ENCODE data around the gene KIAA1671.

KIAA1671 gene

GRCh38 chr22:25143156-25144076 is 190.9 kb downstream of the KIAA1671 start:
- in situ Hi-C loops (cut with MboI; ENCODE audit: low pct_unique_long_range_greater_than_20kb, low sequenced_read_pairs): no loop called here
- no peak for DNase-seq

DNA sequence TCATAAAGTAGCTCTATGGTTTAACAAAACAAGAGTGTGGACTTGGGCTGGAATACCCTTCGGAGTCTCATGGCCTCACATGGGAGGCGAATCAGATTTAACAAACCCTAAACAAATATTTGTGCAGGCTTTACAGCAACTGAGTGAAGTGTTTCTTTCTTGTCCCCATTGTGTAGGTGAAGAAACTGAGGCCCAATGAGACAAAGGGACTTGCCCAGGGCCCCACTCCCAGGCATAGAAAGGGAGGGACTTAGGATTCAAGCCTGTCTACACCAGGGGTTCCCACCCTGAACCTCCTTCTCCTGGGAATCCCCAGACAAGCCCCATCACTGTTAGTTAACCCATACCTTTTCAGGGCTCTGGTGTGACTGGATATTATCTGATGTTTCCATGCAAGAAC is 192.0 kb downstream of the KIAA1671 start:
- DNase-seq: no peak
- in situ Hi-C loops (cut with MboI; ENCODE audit: low pct_unique_long_range_greater_than_20kb, low sequenced_read_pairs): no loop called here

GRCh38 chr22:25146307-25146706 is 193.8 kb downstream of the KIAA1671 start:
- in situ Hi-C loops (cut with MboI; ENCODE audit: low pct_unique_long_range_greater_than_20kb, low sequenced_read_pairs): no loop called here
- no peak for DNase-seq

GRCh38 chr22:25146906-25147641 is 194.6 kb downstream of the KIAA1671 start:
- in situ Hi-C loops (cut with MboI; ENCODE audit: low pct_unique_long_range_greater_than_20kb, low sequenced_read_pairs): no loop called here
- DNase-seq: no peak

- in situ Hi-C loops (cut with MboI; ENCODE audit: low pct_unique_long_range_greater_than_20kb, low sequenced_read_pairs): no loop called here
- DNase-seq: no peak
Measured at GRCh38 chr22:25147642-25147928, 195.1 kb downstream of the KIAA1671 start.

DNA sequence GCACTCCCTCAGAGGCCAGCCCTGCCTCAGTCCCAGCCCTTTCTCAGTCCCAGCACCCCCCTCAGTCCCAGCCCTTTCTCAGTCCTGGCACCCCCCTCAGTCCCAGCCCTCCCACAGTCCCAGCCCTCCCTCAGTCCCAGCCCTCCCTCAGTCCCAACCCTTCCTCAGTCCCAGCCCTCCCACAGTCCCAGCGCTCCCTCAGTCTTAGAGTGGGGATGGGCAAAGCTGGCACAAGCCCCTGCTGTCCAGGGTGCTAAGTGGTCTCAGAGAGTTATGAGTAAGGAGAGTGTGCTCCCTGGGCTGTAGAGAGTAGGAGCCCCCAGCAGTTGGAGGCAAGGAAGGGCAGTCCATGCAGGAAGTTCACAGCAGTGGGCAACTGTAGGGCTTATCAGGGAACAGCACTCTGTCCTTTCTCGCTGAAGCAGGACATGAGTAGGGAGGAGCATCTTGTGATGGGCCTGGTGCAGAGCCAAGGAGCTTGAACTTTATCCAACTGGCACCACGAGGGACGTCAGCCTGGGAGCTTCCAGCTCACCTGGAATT is 195.7 kb downstream of the KIAA1671 start:
- in situ Hi-C loops (cut with MboI; ENCODE audit: low pct_unique_long_range_greater_than_20kb, low sequenced_read_pairs): no loop called here

DNA sequence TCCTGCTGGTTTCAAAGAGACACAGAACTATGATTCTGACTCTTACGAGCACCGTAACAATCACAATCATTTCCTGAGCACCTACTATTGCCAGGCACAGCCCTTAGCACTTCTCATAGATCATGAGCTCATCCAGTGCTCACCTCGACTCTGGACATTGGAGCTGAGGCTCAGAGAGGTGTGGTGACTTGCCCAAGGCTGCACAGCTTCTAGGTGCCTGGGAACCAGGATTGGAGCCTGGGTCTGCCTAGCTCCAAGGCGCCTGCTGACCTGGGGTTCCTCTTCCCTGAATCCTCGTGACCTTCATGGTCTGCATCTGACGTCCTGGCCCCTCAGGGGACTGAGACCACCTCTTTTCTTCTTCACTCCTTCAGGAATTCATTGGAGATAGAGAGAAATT is 196.5 kb downstream of the KIAA1671 start:
- in situ Hi-C loops (cut with MboI; ENCODE audit: low pct_unique_long_range_greater_than_20kb, low sequenced_read_pairs): no loop called here

More for the DNA sequence above, 195.7 kb downstream of the KIAA1671 start:
- no peak for DNase-seq

GRCh38 chr22:25153961-25154666 is 201.6 kb downstream of the KIAA1671 start:
- in situ Hi-C loops (cut with MboI; ENCODE audit: low pct_unique_long_range_greater_than_20kb, low sequenced_read_pairs): no loop called here
- DNase-seq: no peak

More for the DNA sequence above, 196.5 kb downstream of the KIAA1671 start:
- DNase-seq: no peak

DNA sequence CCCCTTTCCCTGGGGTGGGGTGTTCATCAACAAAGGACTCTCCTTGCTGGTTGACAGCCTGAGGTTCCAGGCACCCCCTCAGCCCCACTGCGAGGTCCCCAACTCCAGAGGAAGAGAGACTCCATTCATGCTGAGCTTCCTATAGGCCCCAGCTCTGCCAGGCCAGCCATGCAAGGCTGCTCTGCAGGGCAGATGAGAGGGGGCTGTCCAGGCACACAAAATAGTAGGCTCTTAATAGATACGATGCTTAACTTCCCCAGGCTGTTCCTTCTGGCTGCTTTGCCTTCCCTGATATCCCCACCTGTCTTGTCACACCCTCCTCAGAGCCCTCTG is 202.1 kb downstream of the KIAA1671 start:
- DNase-seq: no peak
- in situ Hi-C loops (cut with MboI; ENCODE audit: low pct_unique_long_range_greater_than_20kb, low sequenced_read_pairs): no loop called here

DNA sequence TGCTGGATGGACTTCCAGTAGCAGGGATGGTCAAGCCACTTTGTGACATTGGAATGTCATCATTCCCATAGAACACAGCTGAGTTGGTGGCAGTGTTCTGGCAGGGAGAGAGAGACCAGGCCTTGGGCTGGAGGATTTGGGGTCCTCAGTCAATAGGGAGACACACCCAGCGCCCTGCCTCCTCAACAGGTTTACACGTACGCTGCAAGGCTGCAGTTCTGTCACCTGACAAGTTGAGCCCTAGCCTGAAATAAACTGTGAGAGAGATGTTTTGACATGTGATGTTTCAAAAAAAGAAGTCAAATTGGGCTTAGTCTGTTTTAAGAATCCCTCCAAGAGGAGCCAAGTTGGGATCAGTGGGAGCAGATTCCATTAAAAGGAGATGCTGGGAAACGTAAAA is 204.2 kb downstream of the KIAA1671 start:
- in situ Hi-C loops (cut with MboI; ENCODE audit: low pct_unique_long_range_greater_than_20kb, low sequenced_read_pairs): no loop called here
- DNase-seq: no peak

DNA sequence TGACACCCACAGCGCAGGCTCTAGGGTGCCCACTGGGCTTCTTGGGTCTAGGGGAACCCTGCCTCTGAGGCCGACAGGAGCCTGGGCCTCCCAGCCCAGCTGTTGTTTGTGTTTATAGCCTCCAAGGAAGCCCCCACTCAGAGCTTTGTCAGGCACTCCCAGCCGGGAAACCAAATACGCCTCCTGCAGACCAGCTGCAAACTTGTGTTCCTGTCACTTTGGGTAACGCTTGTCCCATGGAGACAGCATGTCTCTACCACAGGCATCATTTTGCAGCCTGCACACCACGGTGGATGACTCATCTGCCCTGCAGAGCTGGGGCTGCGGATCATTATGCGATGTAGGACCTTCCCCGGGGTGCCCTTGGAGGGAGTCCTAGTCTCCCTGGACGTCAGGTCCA is 206.5 kb downstream of the KIAA1671 start:
- in situ Hi-C loops (cut with MboI; ENCODE audit: low pct_unique_long_range_greater_than_20kb, low sequenced_read_pairs): no loop called here

GRCh38 chr22:25160120-25160996 is 207.8 kb downstream of the KIAA1671 start:
- DNase-seq: no peak
- in situ Hi-C loops (cut with MboI; ENCODE audit: low pct_unique_long_range_greater_than_20kb, low sequenced_read_pairs): no loop called here

More for the DNA sequence above, 206.5 kb downstream of the KIAA1671 start:
- no peak for DNase-seq

- in situ Hi-C loops (cut with MboI; ENCODE audit: low pct_unique_long_range_greater_than_20kb, low sequenced_read_pairs): no loop called here
- no peak for DNase-seq
Measured at GRCh38 chr22:25161017-25161915, 208.8 kb downstream of the KIAA1671 start.

- in situ Hi-C loops (cut with MboI; ENCODE audit: low pct_unique_long_range_greater_than_20kb, low sequenced_read_pairs): no loop called here
- DNase-seq: no peak
Measured at GRCh38 chr22:25161916-25162530, 209.5 kb downstream of the KIAA1671 start.

- no peak for DNase-seq
- in situ Hi-C loops (cut with MboI; ENCODE audit: low pct_unique_long_range_greater_than_20kb, low sequenced_read_pairs): no loop called here
Measured at GRCh38 chr22:25162561-25162960, 210.0 kb downstream of the KIAA1671 start.

GRCh38 chr22:25165785-25166184 is 213.3 kb downstream of the KIAA1671 start:
- in situ Hi-C loops (cut with MboI; ENCODE audit: low pct_unique_long_range_greater_than_20kb, low sequenced_read_pairs): no loop called here
- no peak for DNase-seq

DNA sequence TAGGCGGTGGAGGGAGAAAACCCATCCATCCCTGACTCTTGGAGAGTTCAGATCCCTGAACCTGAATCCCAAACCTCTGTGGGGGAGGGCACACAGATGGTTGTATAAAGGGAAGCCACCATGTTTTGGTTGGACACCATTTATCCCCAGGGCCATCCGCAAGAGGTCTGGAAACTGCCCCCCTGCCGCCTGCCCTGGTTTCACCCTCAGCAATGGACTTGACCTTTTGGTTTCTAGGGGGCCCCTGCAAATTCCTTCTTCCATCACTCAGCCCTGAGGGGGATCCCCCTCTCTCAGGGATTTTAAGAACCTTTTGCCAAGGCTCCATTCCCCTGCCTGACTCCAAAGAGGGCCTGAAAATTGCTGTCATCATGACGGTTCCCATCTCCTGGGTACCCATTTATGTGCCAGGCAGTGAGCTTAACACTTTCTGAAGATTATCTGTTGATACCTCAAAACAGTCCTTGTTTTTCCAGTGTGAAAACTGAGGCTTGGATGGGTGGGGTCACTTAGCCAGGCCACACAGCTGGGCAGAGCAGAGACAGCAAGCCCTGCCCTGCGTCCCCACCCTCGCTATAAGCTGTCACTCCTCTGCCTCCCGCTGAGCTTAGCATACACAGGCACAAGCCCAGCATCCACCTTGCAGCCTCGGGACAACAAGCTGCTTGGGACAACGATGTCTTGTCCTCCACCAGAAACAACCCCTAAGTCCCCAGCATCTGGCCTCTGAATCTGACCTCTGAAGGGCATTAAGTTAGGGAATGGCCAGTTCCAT is 213.9 kb downstream of the KIAA1671 start:
- in situ Hi-C loops (cut with MboI; ENCODE audit: low pct_unique_long_range_greater_than_20kb, low sequenced_read_pairs): no loop called here
- no peak for DNase-seq
